H1 (cell line): ENCODE measurements around the gene NLRP6. TPM values are rescaled to one million over a fixed set of nuclear protein-coding genes. Genes with fewer than 3 reads are reported as not detected.

ENCODE experiments used
- CTCF ChIA-PET: fragments of 300-600 bp; sonication (Branson Sonifier 250); formaldehyde crosslinking; loops from one replicate; lab custom pipeline; 2021; ENCODE audit not compliant: partially characterized antibody; lab: Charles Lee
- POLR2A ChIA-PET: fragments of 300-600 bp; sonication (Branson Sonifier 250); formaldehyde crosslinking; loops from one replicate; lab custom pipeline; 2021; ENCODE audit warnings: inconsistent platforms; ENCODE audit not compliant: partially characterized antibody; lab: Charles Lee
- DNase-seq, 2 experiments: peaks; one replicate each; pipeline versions ENCODE4 v3.0.0 to v3.0.0-alpha.2; 2010 to 2022; ENCODE audit warnings: low spot score in 2 of 2, low read depth in 1 of 2, mixed read lengths in 1 of 2
- FAIRE-seq: peaks from 2 replicates; lab custom pipeline; 2011; peaks lifted over from hg19 to GRCh38; lab: Jason Lieb, UNC
- H2AFZ ChIP-seq: 2 replicates; pipeline ENCODE4 v1.8.1; 2012; ENCODE audit warnings: low read length, inconsistent platforms
- H2AK5ac ChIP-seq: 2 replicates; pipeline ENCODE4 v1.6.1; 2013; ENCODE audit warnings: low read depth, low read length
- H2BK120ac ChIP-seq: replicated peaks from 2 replicates; pipeline ENCODE3; 2013; ENCODE audit warnings: low read depth, low read length, inconsistent platforms
- H2BK12ac ChIP-seq: 2 replicates; pipeline ENCODE4 v1.6.1; 2013; ENCODE audit warnings: low read depth, low read length
- H2BK15ac ChIP-seq: 2 replicates; pipeline ENCODE4 v1.6.1; 2013; ENCODE audit warnings: low read length
- H2BK20ac ChIP-seq: 2 replicates; pipeline ENCODE4 v1.6.1; 2013; ENCODE audit warnings: low read length
- H2BK5ac ChIP-seq: 2 replicates; pipeline ENCODE4 v1.6.1; 2013; ENCODE audit warnings: low read depth, low read length
- H3K14ac ChIP-seq: 2 replicates; pipeline ENCODE4 v1.6.1; 2013; ENCODE audit warnings: inconsistent platforms; ENCODE audit not compliant: insufficient read length
- H3K18ac ChIP-seq: 2 replicates; pipeline ENCODE4 v1.6.1; 2013; ENCODE audit warnings: low read length; ENCODE audit errors: extremely low read depth
- H3K23ac ChIP-seq: 2 replicates; pipeline ENCODE4 v1.6.1; 2013; ENCODE audit warnings: inconsistent platforms; ENCODE audit not compliant: insufficient read length
- H3K23me2 ChIP-seq: 2 replicates; pipeline ENCODE4 v1.6.1; 2013; ENCODE audit warnings: low read depth, low read length
- H3K27ac ChIP-seq: 2 replicates; pipeline ENCODE4 v1.6.1; 2011; ENCODE audit warnings: low read depth, low read length, inconsistent platforms
- H3K27me3 ChIP-seq, 4 experiments: replicated peaks in 1 of 4; 1 replicate in 1 of 4; 2 replicates in 3 of 4; pipeline versions ENCODE4 v1.6.1 to v1.8.1; 2011 to 2013; ENCODE audit warnings: low read length in 3 of 4, mild to moderate bottlenecking in 3 of 4, inconsistent platforms in 2 of 4, mixed read lengths in 2 of 4, moderate library complexity in 1 of 4; ENCODE audit not compliant: control insufficient read depth in 3 of 4, insufficient read depth in 3 of 4; ENCODE audit errors: extremely low read depth in 1 of 4
- H3K36me3 ChIP-seq, 4 experiments: 2 replicates each; pipeline versions ENCODE4 v1.6.1 to v1.8.1; 2011 to 2013; ENCODE audit warnings: mild to moderate bottlenecking in 4 of 4, low read length in 3 of 4, moderate library complexity in 2 of 4, control low read depth in 1 of 4, inconsistent platforms in 1 of 4; ENCODE audit not compliant: insufficient read depth in 4 of 4, control insufficient read depth in 2 of 4
- H3K4ac ChIP-seq: replicated peaks from 2 replicates; pipeline ENCODE3; 2013; ENCODE audit warnings: low read length, low read depth, mixed read lengths, inconsistent platforms; ENCODE audit not compliant: insufficient read length
- H3K4me1 ChIP-seq, 4 experiments: replicated peaks in 1 of 4; 1 replicate in 1 of 4; 2 replicates in 3 of 4; pipeline versions ENCODE4 v1.6.1 to v1.8.1; 2011 to 2013; ENCODE audit warnings: low read length in 3 of 4, inconsistent platforms in 2 of 4, mixed read lengths in 1 of 4; ENCODE audit not compliant: insufficient read depth in 4 of 4, control insufficient read depth in 3 of 4
- H3K4me2 ChIP-seq, 2 experiments: 2 replicates each; pipeline versions ENCODE4 v1.6.1 to v1.8.1; 2011 to 2013; ENCODE audit warnings: low read depth in 2 of 2, low read length in 2 of 2, control low read depth in 1 of 2, inconsistent platforms in 1 of 2, mild to moderate bottlenecking in 1 of 2; ENCODE audit not compliant: insufficient read depth in 1 of 2
- H3K4me3 ChIP-seq, 4 experiments: fragments of 200-600, 300-600 bp in 1 of 4; sonication (generic), shearing (Covaris generic), sonication (Bioruptor Twin) in 1 of 4; 2 replicates each; pipeline versions ENCODE4 v1.5.1 to v1.8.1; 2011 to 2016; ENCODE audit warnings: low read length in 4 of 4, low read depth in 3 of 4, control low read depth in 2 of 4, inconsistent platforms in 2 of 4, mild to moderate bottlenecking in 2 of 4, mixed read lengths in 1 of 4, moderate library complexity in 1 of 4; ENCODE audit not compliant: insufficient read depth in 2 of 4; ENCODE audit errors: extremely low read depth in 1 of 4
- H3K56ac ChIP-seq: replicated peaks from 2 replicates; pipeline ENCODE3; 2013; ENCODE audit warnings: low read depth, mild to moderate bottlenecking, mixed read lengths, low read length, inconsistent platforms; ENCODE audit not compliant: insufficient read length
- H3K79me1 ChIP-seq: 2 replicates; pipeline ENCODE4 v1.6.1; 2013; ENCODE audit warnings: low read depth, low read length, control low read depth
- H3K79me2 ChIP-seq, 2 experiments: 2 replicates each; pipeline versions ENCODE4 v1.6.1 to v1.8.1; 2012 to 2013; ENCODE audit warnings: low read length in 2 of 2, mild to moderate bottlenecking in 2 of 2, inconsistent platforms in 1 of 2; ENCODE audit not compliant: insufficient read depth in 2 of 2, control insufficient read depth in 1 of 2
- H3K9ac ChIP-seq, 4 experiments: replicated peaks in 1 of 4; 1 replicate in 1 of 4; 2 replicates in 3 of 4; pipeline versions ENCODE4 v1.6.1 to v1.8.1; 2011 to 2013; ENCODE audit warnings: low read depth in 3 of 4, low read length in 3 of 4, control low read depth in 2 of 4, mild to moderate bottlenecking in 2 of 4, moderate library complexity in 2 of 4, inconsistent platforms in 1 of 4; ENCODE audit errors: extremely low read depth in 1 of 4
- H3K9me3 ChIP-seq, 2 experiments: 2 replicates each; pipeline versions ENCODE4 v1.6.1 to v1.8.1; 2012 to 2013; ENCODE audit warnings: mild to moderate bottlenecking in 2 of 2, moderate library complexity in 2 of 2, control low read depth in 1 of 2, inconsistent platforms in 1 of 2, low read depth in 1 of 2, low read length in 1 of 2, mixed read lengths in 1 of 2; ENCODE audit not compliant: insufficient read depth in 2 of 2
- H4K20me1 ChIP-seq, 2 experiments: replicated peaks in 1 of 2; 2 replicates each; pipeline versions ENCODE3 to v1.8.1; 2011 to 2013; ENCODE audit warnings: inconsistent platforms in 2 of 2, low read length in 2 of 2, mild to moderate bottlenecking in 1 of 2; ENCODE audit not compliant: insufficient read depth in 2 of 2, control insufficient read depth in 1 of 2
- H4K5ac ChIP-seq: 2 replicates; pipeline ENCODE4 v1.6.1; 2013; ENCODE audit warnings: low read length, low read depth, mixed read lengths, inconsistent platforms; ENCODE audit not compliant: insufficient read length
- H4K8ac ChIP-seq: 2 replicates; pipeline ENCODE4 v1.8.0; 2013; ENCODE audit warnings: mild to moderate bottlenecking, moderate library complexity, low read length, inconsistent platforms; ENCODE audit not compliant: insufficient read depth; ENCODE audit errors: extremely low read depth
- H4K91ac ChIP-seq: replicated peaks from 2 replicates; pipeline ENCODE3; 2013; ENCODE audit warnings: low read length, mixed read lengths, inconsistent platforms; ENCODE audit not compliant: insufficient read length
- EZH2 ChIP-seq: fragments of 200-600 bp; sonication (generic); IDR thresholded peaks from 2 replicates; pipeline ENCODE4 v1.7.1; 2012; ENCODE audit warnings: low read depth, mild to moderate bottlenecking, moderate library complexity, low read length, inconsistent platforms; ENCODE audit not compliant: severe bottlenecking
- MAX ChIP-seq: IDR thresholded peaks from 2 replicates; pipeline ENCODE4 v1.6.1; 2012; ENCODE audit warnings: inconsistent platforms
- WGBS, 2 experiments: shearing (Covaris generic) in 1 of 2; methylation state at CpG; one replicate each; pipeline versions ENCODE4 v1.1.6 to v1.1.7; 2013 to 2015; ENCODE audit warnings: low lambda C conversion rate in 2 of 2, mixed read lengths in 2 of 2, inconsistent platforms in 1 of 2, low coverage in 1 of 2, missing lambda C conversion rate in 1 of 2; ENCODE audit not compliant: insufficient replicate concordance in 2 of 2, insufficient coverage in 1 of 2, insufficient read length in 1 of 2; ENCODE audit errors: extremely low coverage in 1 of 2, missing lambda C conversion rate in 1 of 2; 5-methylcytosine and 5-hydroxymethylcytosine counted together
- polyA plus RNA-seq, 7 experiments: library from polyadenylated mRNA; depleted of rRNA in 3 of 7; stranded (reverse) in 5 of 7; unstranded in 2 of 7; fragments of >200 nt in 5 of 7; fragments of 200-250 nt in 2 of 7; gene quantifications; 1 replicate in 5 of 7; 2 replicates in 1 of 7; 4 replicates in 1 of 7; pipeline versions ENCODE4 v1.2.1 to v1.2.3, GENCODE V29; 2011 to 2013; ENCODE audit warnings: missing spikeins in 2 of 7, mixed read lengths in 2 of 7
- total RNA-seq: library from RNA; stranded (reverse); fragmentation: NEBNext Ultra II Directional; extraction: Animal tissue kit (Norgen Biotek cat#: 25700); gene quantifications from 2 replicates; pipeline ENCODE4 v1.2.1, GENCODE V29; 2021

Gene NLRP6
- total and polyA plus RNA-seq, 2 of the 8 experiments (the other 6 are each of a cell fraction or from before 2014, with no cell fraction given) = not detected

- Histone ChIP-seq H2AK5ac (no peak overlapping the region), H3K27ac (no peak overlapping the region), H3K9me3 (peaks cover 5 to 9% of the 10 kb centered on the region in 2 experiments; a peak in 3 of 4 replicates), H3K4me2 (peak overlapping the region; percentile 29 to 47; a peak in 3 of 4 replicates), H2BK15ac (no peak overlapping the region), H2BK5ac (peak overlapping the region; percentile 87; the same call in 1 of the 2 replicates), H2AFZ (0 out of 2 replicates have a peak overlapping the region, but pooled peaks have one; percentile 58), H3K23ac (no peak overlapping the region), H3K79me1 (no peaks in the 10 kb centered on the region), H3K56ac (no peak overlapping the region), H4K5ac (no peak overlapping the region), H3K4ac (no peak overlapping the region), H4K20me1 (no peaks in the 10 kb centered on the region), H3K4me3 (peak overlapping the region in 1 of 4 experiments; percentile 14; a peak in 1 of 8 replicates), H3K14ac (no peak overlapping the region), H2BK20ac (peak overlapping the region; percentile 75; the same call in 1 of the 2 replicates), H3K4me1 (peaks cover 4 to 20% (median 13%) of the 10 kb centered on the region in 4 experiments), H3K27me3 (no peaks in the 10 kb centered on the region), H2BK120ac (no peak overlapping the region), H4K91ac (peak overlapping the region; percentile 98), H3K79me2 (no peaks in the 10 kb centered on the region), H3K9ac (no peak overlapping the region), H4K8ac (peak overlapping the region; percentile 72; the same call in 1 of the 2 replicates), H3K36me3 (no peaks in the 10 kb centered on the region), H3K18ac (peak overlapping the region; percentile 93), H3K23me2 (no peaks in the 10 kb centered on the region), H2BK12ac (peak overlapping the region; percentile 90; the same call in 1 of the 2 replicates)
- CTCF ChIA-PET = interaction anchor here (0.8 to 2.5 kb wide), 8 partner anchors 14 to 100 kb away, joined by 3 to 11 read pairs (median 4); no protein-coding TSS in a partner anchor
- POLR2A ChIA-PET = interaction anchor here (0.6 to 2.1 kb wide), 11 partner anchors 11 to 139 kb away, joined by 3 to 11 read pairs (median 4); partner anchors contain the start of gene IFITM2
- no peak for TF ChIP-seq EZH2
- 0 out of 2 replicates have a peak, but pooled peaks have one; percentile 37 for TF ChIP-seq MAX
- WGBS, 2 experiments = 0 to 73% methylated on average over 1 to 11 of the region's 18 CpGs
- FAIRE-seq (no peak), DNase-seq (no peak)
Measured at GRCh38 chr11:267491-267994, 10.7 kb upstream of the NLRP6 start.
